Epithelial cell of esophagus (primary cell): Measurements from ENCODE around the gene CDKL1.

Experiments used
- DNase-seq: peaks from one replicate; pipeline ENCODE4 v3.0.0; 2010; ENCODE audit warnings: low read depth
- H3K4me3 ChIP-seq: 2 replicates; pipeline ENCODE4 v1.5.1; 2011; ENCODE audit warnings: mild to moderate bottlenecking, low read length, control low read depth
- TF ChIP-seq, protein P1 (sequence below): IDR thresholded peaks from 2 replicates; pipeline ENCODE4 v1.5.1; 2011; ENCODE audit warnings: low read depth, mild to moderate bottlenecking, low read length, control low read depth, inconsistent platforms; ENCODE audit not compliant: insufficient read depth; ENCODE audit errors: missing control alignments

The CDKL1 gene

GRCh38 chr14:50335989-50336824, 60.5 kb downstream of the CDKL1 start:
- no peak overlapping the region for H3K4me3 ChIP-seq
- TF ChIP-seq, protein P1, sequence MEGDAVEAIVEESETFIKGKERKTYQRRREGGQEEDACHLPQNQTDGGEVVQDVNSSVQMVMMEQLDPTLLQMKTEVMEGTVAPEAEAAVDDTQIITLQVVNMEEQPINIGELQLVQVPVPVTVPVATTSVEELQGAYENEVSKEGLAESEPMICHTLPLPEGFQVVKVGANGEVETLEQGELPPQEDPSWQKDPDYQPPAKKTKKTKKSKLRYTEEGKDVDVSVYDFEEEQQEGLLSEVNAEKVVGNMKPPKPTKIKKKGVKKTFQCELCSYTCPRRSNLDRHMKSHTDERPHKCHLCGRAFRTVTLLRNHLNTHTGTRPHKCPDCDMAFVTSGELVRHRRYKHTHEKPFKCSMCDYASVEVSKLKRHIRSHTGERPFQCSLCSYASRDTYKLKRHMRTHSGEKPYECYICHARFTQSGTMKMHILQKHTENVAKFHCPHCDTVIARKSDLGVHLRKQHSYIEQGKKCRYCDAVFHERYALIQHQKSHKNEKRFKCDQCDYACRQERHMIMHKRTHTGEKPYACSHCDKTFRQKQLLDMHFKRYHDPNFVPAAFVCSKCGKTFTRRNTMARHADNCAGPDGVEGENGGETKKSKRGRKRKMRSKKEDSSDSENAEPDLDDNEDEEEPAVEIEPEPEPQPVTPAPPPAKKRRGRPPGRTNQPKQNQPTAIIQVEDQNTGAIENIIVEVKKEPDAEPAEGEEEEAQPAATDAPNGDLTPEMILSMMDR = no peak
- DNase-seq = no peak

GRCh38 chr14:50335389-50335788, 61.3 kb downstream of the CDKL1 start:
- H3K4me3 ChIP-seq = no peak overlapping the region
- TF ChIP-seq, protein P1 = no peak
- DNase-seq = peak; percentile 12

DNA sequence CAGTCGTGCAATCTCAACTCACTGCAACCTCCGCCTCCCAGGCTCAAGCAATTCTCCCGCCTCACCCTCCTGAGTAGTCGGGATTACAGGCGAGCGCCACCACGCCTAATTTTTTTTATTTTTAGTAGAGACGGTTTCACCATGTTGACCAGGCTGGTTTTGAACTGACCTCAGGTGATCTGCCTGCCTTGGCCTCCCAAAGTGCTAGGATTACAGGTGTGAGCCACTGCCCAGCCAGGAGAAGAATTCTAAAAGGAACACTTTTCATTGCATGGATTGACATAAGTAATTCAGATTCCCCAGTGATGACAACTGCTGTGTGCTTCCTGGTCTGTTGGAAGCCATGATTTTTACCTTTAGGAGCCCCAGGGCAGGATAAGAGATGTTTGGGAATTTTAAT, 62.5 kb downstream of the CDKL1 start:
- no peak overlapping the region for H3K4me3 ChIP-seq
- TF ChIP-seq, protein P1 = no peak
- DNase-seq = peak; percentile 14

DNA sequence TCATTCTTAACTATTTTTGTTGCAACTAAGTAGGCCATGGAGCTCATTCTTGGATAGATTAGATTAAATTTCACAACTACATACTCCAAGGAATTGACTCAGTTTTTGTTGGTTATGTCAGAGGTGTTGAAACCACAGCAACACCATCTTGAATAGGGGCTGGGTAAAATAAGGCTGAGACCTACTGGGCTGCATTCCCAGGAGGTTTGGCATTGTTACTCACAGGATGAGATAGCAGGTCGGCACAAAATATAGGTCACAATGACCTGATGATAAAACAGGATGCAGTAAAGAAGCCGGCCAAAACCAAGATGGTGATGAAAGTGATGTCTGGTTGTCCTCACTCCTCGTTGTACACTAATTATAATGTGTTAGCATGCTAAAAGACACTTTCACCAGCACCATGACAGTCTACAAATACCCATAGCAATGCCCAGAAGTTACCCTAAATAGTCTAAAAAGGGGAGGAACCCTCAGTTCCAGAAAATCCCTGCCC, 63.6 kb downstream of the CDKL1 start:
- peak; percentile 93 for DNase-seq
- TF ChIP-seq, protein P1 = no peak
- H3K4me3 ChIP-seq = no peak overlapping the region

DNA sequence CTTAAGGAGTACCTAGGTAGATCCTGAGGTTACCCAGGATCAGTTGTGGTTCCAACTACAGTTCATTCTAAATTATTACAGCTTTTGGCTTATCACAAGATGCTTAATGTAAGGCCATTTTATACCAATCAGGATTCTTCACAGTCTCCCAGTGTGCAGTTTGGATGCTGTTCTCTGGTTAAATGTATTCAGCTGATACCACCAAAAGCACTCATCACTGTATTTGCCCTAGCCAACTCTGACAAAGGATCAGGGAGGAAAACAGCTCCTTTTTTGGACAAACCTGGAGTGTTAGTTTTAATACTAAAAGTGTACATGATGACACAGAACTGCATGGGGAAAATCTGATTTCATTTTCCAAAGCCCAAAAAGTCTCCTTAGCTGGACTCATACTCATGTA, 65.1 kb downstream of the CDKL1 start:
- no peak for DNase-seq
- H3K4me3 ChIP-seq = no peak overlapping the region
- TF ChIP-seq, protein P1 = no peak

DNA sequence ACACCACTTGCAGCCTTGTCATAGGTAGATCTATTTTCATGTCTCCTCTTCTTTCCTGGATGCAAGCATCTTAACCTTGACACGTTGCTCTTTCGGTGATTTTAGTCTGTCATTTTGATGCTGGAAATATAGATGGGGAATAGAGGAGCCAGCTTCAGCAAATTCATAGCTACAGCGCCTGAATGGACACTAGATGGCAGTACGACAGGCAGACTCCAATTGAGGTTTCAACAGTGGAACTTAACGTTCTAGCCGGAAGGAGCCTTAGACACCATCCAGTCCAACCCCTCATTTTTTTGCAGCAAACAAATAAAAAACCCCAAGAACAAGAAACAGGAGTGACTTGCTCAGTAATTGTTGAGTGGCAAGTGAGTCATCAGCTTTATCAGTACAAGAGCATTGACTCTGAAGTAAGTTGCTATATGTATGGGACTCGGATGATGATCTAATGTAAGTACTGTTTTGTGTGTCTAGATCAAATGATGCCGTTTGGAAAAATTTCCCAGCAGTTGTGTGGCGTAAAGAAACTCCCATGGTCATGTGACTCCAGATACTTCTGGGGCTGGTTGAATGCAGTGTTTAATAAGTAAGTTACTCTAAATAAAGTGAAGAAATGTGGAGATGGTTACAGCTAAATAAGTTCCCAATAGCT, 75.5 kb downstream of the CDKL1 start:
- peak overlapping the region; percentile 15 for H3K4me3 ChIP-seq
- peak; percentile 97 for DNase-seq
- TF ChIP-seq, protein P1 = peak; percentile 96
